HG03354 (cell line): ENCODE results near the gene TPM3.
"Not testable (repeated sequence)": the region's sequence is repeated elsewhere in the genome, so short reads cannot be mapped to it uniquely, and the experiment has no call there.

Experiments used
- ATAC-seq: cut with Tn5 transposase; IDR thresholded peaks from one replicate; pipeline ENCODE4 v1.9.1; 2021; ENCODE audit warnings: mild to moderate bottlenecking; ENCODE audit not compliant: unreplicated experiment, poor library complexity, severe bottlenecking

The TPM3 gene

DNA sequence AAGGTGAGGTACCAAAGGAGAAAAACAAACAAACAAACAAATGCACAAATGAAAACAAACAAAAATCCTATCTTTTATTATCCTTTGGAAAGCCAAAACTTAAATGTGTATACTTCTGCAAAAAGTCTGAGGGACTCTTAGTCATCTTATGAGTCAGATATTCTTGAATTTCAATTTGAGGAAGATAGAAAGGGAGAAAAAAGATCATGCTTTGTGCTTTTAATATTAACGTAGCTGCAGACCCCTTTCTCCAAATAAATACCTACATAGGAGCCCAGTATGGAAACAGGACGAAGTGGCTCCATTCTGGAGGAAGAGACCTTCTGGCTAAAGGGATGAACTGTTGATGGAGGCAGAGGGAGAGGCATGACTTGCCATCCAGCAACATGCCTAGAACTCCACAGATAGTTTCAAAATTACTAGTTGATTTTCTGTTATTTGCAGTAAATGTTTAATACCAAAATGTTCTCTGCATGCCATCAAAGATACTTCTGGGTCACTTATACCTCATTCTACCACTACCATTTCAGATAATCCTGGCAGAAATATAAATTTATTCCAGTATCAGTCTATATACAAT, 62.4 kb downstream of the TPM3 start:
- ATAC-seq = no peak

DNA sequence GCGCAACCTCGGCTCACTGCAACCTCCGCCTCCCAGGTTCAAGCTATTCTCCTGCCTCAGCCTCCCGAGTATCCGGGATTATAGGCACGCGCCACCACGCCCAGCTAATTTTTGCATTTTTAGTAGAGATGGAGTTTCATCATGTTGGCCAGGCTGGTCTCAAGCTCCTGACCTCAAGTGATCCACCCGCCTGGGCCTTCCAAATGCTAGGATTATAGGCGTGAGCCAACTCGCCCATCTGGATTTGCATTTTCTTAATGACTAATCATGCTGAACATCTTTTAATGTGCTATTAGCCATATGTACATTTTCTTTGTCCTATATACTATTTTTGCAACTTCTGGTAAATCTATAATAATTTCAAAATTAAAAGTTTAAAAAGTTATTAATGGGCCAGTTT, 68.7 kb downstream of the TPM3 start:
- ATAC-seq = not testable (repeated sequence)

DNA sequence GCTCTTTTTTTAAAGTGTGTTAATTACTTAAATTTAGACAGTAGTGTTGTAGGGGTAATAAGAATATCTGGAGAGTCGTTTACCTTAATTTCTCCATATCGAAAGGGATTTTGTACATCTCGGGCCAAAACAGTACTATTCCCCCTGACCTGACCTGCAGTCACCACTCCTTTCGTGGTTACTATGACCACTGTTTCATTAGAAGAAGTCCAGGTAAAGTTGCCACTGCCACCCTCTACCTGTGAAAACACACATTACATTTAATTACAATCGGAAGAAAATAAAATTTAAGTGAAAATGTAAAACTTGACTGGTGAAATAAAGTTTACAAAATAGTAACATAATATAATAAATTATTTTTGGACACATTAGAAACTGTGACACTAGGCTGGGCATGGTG, 74.3 kb downstream of the TPM3 start:
- no peak for ATAC-seq

DNA sequence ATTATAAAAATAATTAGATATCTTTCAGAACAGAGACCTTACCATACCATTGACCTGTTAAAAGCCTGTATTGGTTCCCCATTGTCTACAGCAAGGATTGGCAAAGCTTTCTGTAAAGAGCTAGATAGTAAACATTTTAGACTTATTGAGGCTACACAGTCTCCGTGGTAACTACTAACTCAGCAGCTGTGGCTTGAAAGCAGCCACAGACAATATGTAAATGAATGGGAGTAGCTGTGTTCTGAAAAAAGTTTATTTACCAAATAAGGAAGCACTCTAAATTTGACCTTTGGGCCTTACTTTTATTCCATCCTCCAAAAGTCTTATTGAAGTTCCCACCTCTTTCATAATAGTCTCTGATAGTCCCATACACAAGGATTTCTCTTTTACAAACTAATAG, 76.7 kb downstream of the TPM3 start:
- no peak for ATAC-seq
